ENCODE measurements around the gene PDE1C.

- TF ChIP-seq CTCF (conservative IDR thresholded peaks at IDR 0.05; ENCODE audit: low read depth, low read length) (no peak), EZH2 (IDR thresholded peaks at IDR 0.05; ENCODE audit: borderline replicate concordance, low read depth, low read length, poor library complexity, severe bottlenecking) (no peak)
Measured at GRCh38 chr7:31948029-31948428, 122.2 kb downstream of the PDE1C start.

All from A673 (cell line).